GM19455 (cell line): ENCODE data around the gene GAS6.
"Not testable (repeated sequence)": the region's sequence is repeated elsewhere in the genome, so short reads cannot be mapped to it uniquely, and the experiment has no call there.

Experiments used
- ATAC-seq: cut with Tn5 transposase; IDR thresholded peaks from one replicate; pipeline ENCODE4 v1.9.1; 2021; ENCODE audit not compliant: unreplicated experiment

GAS6 gene

GRCh38 chr13:113794764-113795173 is 69.1 kb downstream of the GAS6 start:
- no peak for ATAC-seq

DNA sequence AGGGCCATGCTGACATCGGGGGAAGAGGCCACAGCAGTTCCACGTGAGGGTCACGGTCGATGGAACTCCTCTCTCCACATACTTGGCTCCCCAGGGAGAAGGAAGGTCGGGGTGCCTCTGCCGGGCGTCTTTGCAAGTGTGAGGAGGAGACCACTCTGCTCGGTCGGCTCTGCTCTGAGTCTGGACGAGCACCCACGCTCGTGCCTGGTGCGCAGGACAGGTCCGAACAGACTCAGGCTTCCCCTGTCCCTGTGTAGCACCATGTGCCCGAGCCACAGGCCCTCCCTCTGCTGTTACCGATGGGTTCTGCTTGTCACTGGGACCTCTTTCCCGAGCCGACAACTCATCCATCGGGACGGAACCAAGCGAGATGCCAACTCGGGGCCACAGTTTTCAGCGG is 69.8 kb downstream of the GAS6 start:
- no peak for ATAC-seq

- no peak for ATAC-seq
Measured at GRCh38 chr13:113793718-113794085, 70.2 kb downstream of the GAS6 start.

- no peak for ATAC-seq
Measured at GRCh38 chr13:113792886-113793717, 70.8 kb downstream of the GAS6 start.

GRCh38 chr13:113792236-113792770 is 71.6 kb downstream of the GAS6 start:
- ATAC-seq, result no peak

DNA sequence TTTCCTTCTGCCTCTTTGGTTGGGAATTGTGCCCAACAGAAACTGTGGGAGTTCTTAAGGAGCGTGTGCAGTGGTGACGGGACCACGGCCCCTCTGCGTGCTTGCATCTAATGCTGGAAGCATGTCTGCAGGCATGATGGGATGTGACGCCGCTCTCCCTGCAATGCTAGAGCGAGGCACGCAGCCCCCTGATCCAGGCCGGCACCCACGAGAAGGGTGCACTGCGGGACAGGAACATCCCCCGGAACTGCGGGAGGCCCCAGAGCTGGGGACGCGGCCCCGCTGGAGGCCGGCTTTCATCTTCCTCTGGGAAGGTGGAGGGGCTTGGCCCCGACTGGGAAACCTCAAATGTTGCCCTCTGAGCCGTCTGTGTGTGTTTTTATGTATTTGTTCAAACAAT is 72.1 kb downstream of the GAS6 start:
- no peak for ATAC-seq

DNA sequence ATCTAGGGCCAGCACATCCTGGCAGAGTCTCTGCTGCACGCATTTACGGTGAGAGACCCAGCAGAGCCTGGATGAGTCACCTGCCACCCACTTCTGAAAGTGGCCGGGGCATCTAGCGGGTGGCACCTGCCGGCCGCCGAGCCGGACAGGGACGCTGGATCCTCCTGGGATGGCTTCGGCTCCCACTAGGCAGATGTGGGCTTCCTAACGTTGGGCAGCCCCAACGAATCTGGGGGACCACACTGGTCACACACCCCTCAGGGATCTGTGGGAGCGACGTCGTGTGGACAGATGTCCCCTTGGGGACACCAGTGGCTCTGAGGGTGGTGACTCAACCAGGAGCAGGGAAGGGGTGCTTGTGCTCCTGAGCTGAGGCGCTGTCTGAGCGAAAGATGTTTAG is 72.7 kb downstream of the GAS6 start:
- no peak for ATAC-seq

GRCh38 chr13:113789931-113790330 is 73.9 kb downstream of the GAS6 start:
- ATAC-seq, result not testable (repeated sequence)

- ATAC-seq, result no peak
Measured at GRCh38 chr13:113789167-113789566, 74.7 kb downstream of the GAS6 start.

DNA sequence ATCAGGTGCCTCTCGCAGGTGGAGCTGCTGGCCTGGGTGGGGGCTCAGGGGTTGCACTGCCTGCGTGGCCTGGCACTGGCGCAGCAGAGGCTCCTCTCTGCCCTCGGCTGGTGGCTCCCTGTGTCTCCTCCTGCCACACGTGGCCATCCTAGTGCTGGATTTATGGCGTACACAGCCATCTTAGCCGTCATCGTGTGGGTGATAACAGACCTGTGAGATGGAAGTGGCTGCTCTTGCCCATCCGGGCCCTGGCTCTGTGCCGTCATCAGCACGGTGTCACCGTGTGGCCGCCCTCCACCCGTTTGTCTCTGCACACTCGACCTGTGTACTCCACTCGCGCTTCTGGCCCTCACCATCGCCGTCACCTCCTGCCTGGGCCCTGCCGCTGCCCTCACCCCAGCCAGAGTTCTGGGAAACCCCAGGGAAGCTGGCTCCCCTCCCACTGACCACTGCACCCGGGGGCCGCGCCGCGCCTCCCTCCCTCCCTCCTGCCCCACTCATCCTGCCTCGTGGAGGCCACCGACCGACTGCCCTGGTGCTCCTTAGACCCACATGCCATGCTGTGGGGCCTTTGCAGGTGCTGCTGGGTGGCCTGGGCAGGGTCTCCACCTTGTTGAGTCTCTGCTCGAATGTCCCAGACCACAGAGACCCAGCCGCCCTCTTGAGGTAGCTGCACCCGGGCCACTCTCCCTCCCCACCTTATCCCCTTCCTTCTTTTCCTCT is 75.3 kb downstream of the GAS6 start:
- no peak for ATAC-seq

DNA sequence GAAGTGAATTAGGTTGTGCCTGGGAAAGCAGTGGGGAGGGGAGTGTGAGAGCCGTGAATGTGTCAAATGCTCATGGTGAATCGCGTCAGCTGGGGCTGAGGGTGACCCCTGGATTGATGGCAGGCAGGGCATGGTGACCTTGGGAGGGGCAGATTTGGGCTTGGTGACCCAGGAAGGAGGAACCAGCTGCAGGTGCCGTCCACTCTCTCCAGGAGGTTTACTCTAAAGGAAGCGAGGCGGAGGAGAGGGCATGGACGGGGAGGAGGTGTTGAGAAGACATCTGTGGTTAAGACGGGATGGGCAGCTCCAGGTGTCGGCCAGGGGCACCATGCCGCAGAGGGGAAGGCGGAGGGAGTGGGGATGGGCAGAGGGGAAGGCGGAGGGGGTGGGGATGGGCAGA is 76.2 kb downstream of the GAS6 start:
- no peak for ATAC-seq

DNA sequence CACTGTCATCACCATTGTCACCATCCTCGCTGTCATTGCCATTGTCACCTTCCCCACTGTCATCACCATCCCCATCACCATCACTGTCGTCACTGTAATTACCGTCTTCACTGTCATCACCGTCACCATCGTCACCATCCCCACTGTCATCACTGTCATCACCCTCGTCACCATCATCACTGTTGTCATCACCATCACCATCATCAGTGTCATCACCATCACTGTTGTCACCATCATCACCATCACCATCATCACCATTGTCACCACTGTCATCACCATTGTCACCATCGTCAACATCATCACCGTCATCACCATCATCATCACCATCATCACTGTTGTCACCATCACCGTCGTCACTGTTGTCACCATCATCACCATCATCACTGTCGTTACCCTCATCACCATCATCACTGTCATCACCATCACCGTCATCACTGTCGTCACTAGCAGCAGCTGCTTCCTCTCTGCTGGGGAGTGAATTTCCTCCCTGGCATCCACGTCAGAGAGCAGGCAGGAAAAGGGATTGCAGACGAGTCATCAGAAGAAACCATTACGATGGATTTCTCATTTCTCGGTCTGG is 77.5 kb downstream of the GAS6 start:
- ATAC-seq, result no peak

DNA sequence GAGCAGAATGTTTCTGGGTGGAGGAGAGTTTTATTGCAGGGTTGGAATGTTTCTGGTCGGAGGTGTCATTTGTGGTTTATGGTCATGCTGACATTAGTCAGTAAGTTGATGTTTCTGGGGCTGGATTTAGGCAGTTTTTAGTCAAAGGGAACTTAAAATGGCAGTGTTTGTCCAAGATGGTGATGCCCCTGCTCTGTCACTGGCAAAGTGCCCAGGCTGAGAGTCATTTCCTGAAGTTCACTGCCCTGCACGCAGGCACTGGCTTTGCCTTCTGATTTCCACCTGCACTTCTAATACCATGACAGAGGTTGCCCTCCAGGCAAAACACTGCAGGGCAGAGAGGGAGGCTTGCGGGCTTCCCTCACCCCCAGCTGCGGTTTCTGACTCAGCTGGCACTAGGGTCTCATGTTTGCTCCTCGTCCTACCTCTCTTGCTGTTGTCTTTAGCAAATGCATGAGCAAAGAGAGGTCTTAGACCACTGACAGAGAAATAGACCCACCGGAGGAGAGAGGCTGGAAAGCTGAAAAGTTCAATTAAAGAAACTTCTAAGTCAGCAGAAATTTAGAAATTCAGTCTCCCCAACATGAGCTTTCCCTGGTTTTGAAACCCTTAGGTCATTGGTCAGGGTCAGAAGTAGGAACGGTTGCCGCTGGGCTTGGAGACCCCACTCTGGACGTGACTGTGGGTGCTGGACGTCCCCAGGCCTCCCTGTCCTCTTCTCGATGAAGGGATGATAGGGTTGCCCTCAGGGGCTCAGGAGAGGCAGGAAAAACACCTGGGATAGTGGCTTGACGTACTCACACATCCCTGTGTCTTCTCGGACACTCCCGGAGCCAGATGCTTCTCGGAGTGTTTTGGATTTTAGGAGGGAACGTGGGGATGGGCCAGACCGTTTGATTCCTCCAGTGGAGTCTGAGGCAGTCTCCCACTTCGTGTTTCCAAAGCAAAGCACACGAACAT is 78.5 kb downstream of the GAS6 start:
- no peak for ATAC-seq

- no peak for ATAC-seq
Measured at GRCh38 chr13:113784645-113785024, 79.2 kb downstream of the GAS6 start.

DNA sequence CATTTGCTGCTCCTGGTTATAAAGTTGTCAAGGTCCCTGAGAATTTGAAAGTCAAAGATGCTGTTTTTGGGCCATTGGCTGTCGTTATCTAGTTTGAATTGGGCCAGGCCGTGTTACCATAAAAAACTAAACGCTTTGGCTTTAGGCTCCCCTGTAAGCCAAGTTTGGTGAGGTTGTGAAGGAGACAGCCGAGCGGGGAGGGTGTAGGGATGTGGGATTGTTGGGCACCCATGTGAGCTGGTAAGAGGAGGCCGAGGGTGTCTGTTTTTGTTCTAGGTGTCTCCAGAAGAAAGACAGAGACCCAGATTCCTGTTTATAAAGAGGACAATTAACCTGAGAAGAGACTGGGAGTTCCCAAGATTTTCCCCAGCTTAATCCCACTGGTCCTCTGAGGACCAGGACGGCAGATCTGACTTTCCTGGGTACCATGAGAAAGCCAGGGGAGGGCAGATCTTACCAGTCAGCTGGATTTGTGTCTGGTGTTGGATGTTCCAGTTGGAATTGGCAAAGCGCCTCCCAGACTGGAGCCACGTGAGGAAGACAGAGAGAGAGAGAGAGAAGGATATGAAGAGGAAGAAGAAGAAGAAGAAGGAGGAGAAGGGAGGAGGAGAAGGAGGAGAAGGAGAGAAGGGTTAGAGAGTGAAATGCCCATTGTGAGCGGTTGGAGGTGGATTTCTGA is 79.8 kb downstream of the GAS6 start:
- no peak for ATAC-seq

DNA sequence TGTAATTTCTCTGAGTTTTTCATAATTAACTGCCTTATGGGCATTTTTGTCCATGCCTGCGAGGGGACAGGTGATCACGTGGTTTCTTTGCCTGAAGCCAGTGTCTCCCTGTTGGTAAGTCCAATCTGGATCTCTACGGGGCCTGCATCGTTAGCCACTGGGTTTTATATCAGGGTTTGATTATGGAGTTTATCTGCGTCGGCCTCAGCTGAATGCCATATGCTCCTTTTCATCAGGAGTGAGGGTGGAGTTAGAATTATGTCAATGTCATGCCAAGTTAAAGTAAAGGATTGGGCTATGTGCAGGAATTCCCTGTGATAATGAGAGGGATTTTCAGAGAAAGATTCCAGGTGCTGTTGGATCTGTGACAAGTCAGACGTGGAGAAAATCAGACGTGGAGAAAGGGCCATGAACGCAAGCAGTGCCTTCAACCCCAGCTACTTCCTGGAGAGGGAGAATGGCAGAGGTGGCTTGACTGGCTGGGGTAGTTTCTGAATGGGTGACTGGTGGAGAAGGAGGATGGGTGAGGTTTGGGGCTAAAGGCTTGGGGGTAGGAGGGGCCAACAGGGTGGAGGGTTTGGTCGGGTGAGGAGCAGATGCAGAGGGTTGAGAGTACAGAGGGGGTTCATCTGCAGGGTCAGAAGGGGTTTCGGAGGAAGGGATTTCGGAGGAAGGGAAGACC is 80.5 kb downstream of the GAS6 start:
- no peak for ATAC-seq

DNA sequence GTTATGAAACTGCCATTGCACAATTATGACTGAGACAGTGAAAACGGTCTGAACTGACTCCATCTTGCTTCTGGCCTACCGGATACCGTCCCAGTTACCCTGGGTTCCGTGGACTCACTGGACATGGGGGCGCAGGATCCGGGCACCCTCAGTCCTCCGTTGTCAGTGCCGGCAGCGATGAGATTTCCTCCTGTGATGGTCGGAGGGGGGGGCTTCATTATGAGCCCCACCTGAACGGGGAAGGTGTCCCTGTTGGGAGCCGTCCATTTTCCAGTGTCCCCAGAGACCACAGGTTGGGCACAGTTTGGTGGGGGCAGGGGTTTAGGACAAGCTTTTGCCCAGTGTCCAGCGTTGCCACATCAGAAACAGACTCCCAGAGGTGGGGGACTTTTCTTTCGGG is 81.4 kb downstream of the GAS6 start:
- ATAC-seq, result no peak

DNA sequence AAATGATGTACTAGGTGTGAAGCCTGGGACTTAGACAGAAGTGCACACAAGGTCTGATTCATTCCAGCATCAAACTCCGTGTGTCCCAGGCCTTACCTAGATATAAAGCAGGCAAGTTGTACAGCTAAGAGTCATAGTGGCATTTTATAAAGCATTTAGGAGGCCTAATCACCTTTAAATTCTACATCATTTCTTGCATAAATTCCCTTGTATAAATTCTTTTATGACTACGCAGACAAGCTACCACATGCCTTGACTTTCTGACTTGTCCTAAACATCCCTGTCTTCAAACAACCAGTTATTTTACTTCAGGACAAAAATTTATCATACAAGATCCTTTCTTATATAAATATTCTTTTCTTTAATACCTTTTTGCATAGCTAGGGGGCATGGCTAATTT is 82.3 kb downstream of the GAS6 start:
- no peak for ATAC-seq
